Astrocyte (in vitro differentiated cells and primary cell): ENCODE results near the gene IL1RAP. TPM values are rescaled to one million over a fixed set of nuclear protein-coding genes. Genes with fewer than 3 reads are reported as not detected.

ENCODE experiments used
- DNase-seq: peaks from one replicate; pipeline ENCODE4 v3.0.0-alpha.2; 2010; ENCODE audit warnings: low read depth
- FAIRE-seq: peaks from 2 replicates; lab custom pipeline; 2011; peaks lifted over from hg19 to GRCh38; lab: Jason Lieb, UNC
- H2AFZ ChIP-seq: 2 replicates; pipeline ENCODE4 v1.6.0; 2012; ENCODE audit warnings: low read depth, low read length, inconsistent platforms
- H3K27ac ChIP-seq: 2 replicates; pipeline ENCODE4 v1.5.1; 2011; ENCODE audit warnings: low read depth, low read length, inconsistent platforms
- H3K27me3 ChIP-seq: 2 replicates; pipeline ENCODE4 v1.6.0; 2011; ENCODE audit warnings: low read length, inconsistent platforms; ENCODE audit not compliant: insufficient read depth
- H3K36me3 ChIP-seq: 2 replicates; pipeline ENCODE4 v1.5.1; 2011; ENCODE audit warnings: low read length, inconsistent platforms; ENCODE audit not compliant: insufficient read depth
- H3K4me1 ChIP-seq: 2 replicates; pipeline ENCODE4 v1.5.1; 2011; ENCODE audit warnings: low read length, inconsistent platforms; ENCODE audit not compliant: insufficient read depth
- H3K4me2 ChIP-seq: 2 replicates; pipeline ENCODE4 v1.6.0; 2012; ENCODE audit warnings: low read length, inconsistent platforms
- H3K4me3 ChIP-seq: 2 replicates; pipeline ENCODE4 v1.5.1; 2011; ENCODE audit warnings: low read depth, mild to moderate bottlenecking, low read length, inconsistent platforms; ENCODE audit not compliant: insufficient read depth
- H3K79me2 ChIP-seq: 2 replicates; pipeline ENCODE4 v1.6.0; 2012; ENCODE audit warnings: mild to moderate bottlenecking, low read length, inconsistent platforms; ENCODE audit not compliant: insufficient read depth
- H3K9ac ChIP-seq: 2 replicates; pipeline ENCODE4 v1.6.0; 2012; ENCODE audit warnings: mild to moderate bottlenecking, low read length, inconsistent platforms
- H3K9me3 ChIP-seq: 2 replicates; pipeline ENCODE4 v1.5.1; 2012; ENCODE audit warnings: low read depth, mild to moderate bottlenecking, low read length, inconsistent platforms; ENCODE audit not compliant: insufficient read depth
- H4K20me1 ChIP-seq: 2 replicates; pipeline ENCODE4 v1.6.0; 2012; ENCODE audit warnings: low read length, inconsistent platforms; ENCODE audit not compliant: insufficient read depth
- H3K27ac Mint-ChIP-seq: one replicate; pipeline ENCODE4 v1.8.0; 2021; ENCODE audit warnings: mild to moderate bottlenecking, mixed read lengths; ENCODE audit not compliant: unreplicated experiment
- H3K27me3 Mint-ChIP-seq: one replicate; pipeline ENCODE4 v1.8.0; 2021; ENCODE audit warnings: low read depth, mixed read lengths; ENCODE audit not compliant: unreplicated experiment
- H3K36me3 Mint-ChIP-seq: one replicate; pipeline ENCODE4 v1.8.0; 2021; ENCODE audit warnings: low read depth, mixed read lengths; ENCODE audit not compliant: unreplicated experiment
- H3K4me1 Mint-ChIP-seq: one replicate; pipeline ENCODE4 v1.8.0; 2021; ENCODE audit warnings: low read depth, mixed read lengths; ENCODE audit not compliant: unreplicated experiment
- H3K4me3 Mint-ChIP-seq: one replicate; pipeline ENCODE4 v1.8.0; 2021; ENCODE audit warnings: mild to moderate bottlenecking, moderate library complexity, mixed read lengths; ENCODE audit not compliant: unreplicated experiment
- H3K9me3 Mint-ChIP-seq: one replicate; pipeline ENCODE4 v1.8.0; 2021; ENCODE audit warnings: mild to moderate bottlenecking, mixed read lengths; ENCODE audit not compliant: unreplicated experiment
- EZH2 ChIP-seq: IDR thresholded peaks from 2 replicates; pipeline ENCODE4 v1.6.1; 2012; ENCODE audit warnings: mild to moderate bottlenecking, low read length, inconsistent platforms; ENCODE audit not compliant: insufficient read depth
- total RNA-seq: library from RNA; stranded (reverse); gene quantifications from 2 replicates; pipeline ENCODE4 v1.2.1, GENCODE V29; 2021
- TF ChIP-seq, protein P1 (sequence below): IDR thresholded peaks from 2 replicates; pipeline ENCODE4 v1.5.1; 2011; ENCODE audit warnings: low read depth, mild to moderate bottlenecking, inconsistent platforms, low read length, moderate library complexity; ENCODE audit not compliant: insufficient read depth

Gene IL1RAP
- total RNA-seq, 1 donor from 2014 or later: 19.4 TPM

DNA sequence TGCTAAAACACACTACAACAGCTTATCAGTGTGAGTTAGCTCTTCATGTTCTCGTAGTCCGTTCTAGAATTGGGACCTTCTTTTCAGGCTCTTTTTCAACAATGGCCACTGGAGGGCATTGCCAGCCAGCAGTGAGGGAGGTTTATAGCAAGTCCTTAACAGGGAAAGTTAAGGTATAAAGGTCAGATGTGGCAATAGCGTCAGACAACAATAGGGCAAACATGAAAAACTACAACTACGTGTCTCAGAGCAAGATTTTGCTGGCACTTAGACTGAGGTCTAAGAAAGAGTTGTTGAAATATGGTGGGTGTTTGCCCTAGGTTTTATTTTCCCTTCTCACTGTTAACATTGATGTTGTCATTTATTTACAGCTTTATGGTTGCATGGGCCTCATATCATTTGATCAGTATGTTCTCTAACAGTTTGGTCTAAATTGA lies 187.2 kb downstream of the IL1RAP start:
- Mint-ChIP-seq H3K27me3 (no peaks in the 10 kb centered on the region), H3K9me3 (no peaks in the 10 kb centered on the region), H3K4me1 (peaks cover 4% of the 10 kb centered on the region), H3K36me3 (no peaks in the 10 kb centered on the region), H3K4me3 (no peak overlapping the region), H3K27ac (no peak overlapping the region)
- no peaks in the 10 kb centered on the region for H3K27me3 ChIP-seq
- FAIRE-seq (peak; percentile 74), DNase-seq (peak; percentile 18)
- no peaks in the 10 kb centered on the region for H3K4me1 ChIP-seq
- H3K79me2 ChIP-seq: no peaks in the 10 kb centered on the region
- no peaks in the 10 kb centered on the region for H4K20me1 ChIP-seq
- no peak overlapping the region for H2AFZ ChIP-seq
- no peak overlapping the region for H3K9ac ChIP-seq
- no peak overlapping the region for H3K27ac ChIP-seq
- no peaks in the 10 kb centered on the region for H3K36me3 ChIP-seq
- no peaks in the 10 kb centered on the region for H3K9me3 ChIP-seq
- no peak overlapping the region for H3K4me2 ChIP-seq
- no peak for TF ChIP-seq EZH2
- TF ChIP-seq, protein P1, sequence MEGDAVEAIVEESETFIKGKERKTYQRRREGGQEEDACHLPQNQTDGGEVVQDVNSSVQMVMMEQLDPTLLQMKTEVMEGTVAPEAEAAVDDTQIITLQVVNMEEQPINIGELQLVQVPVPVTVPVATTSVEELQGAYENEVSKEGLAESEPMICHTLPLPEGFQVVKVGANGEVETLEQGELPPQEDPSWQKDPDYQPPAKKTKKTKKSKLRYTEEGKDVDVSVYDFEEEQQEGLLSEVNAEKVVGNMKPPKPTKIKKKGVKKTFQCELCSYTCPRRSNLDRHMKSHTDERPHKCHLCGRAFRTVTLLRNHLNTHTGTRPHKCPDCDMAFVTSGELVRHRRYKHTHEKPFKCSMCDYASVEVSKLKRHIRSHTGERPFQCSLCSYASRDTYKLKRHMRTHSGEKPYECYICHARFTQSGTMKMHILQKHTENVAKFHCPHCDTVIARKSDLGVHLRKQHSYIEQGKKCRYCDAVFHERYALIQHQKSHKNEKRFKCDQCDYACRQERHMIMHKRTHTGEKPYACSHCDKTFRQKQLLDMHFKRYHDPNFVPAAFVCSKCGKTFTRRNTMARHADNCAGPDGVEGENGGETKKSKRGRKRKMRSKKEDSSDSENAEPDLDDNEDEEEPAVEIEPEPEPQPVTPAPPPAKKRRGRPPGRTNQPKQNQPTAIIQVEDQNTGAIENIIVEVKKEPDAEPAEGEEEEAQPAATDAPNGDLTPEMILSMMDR: peak; percentile 53
- no peak overlapping the region for H3K4me3 ChIP-seq

DNA sequence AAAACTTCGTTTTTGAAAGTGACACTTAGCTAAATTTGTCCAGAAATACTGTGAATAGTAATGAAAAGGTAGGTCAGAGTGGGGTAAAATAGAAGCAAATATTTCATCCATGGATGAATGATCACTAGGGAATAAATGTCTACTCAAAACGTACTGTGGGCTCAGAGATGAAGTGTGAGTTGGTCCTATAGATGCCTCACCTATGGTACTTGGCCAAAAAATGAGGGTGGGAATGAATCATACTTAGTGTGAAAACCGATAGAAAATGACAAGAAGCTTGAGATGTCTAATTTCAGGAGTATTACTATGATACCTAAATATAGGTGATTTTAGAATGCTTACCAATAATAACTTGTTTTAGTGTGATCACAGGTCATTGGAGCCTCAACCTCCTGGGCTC lies 192.7 kb downstream of the IL1RAP start:
- H3K27me3 ChIP-seq: no peaks in the 10 kb centered on the region
- Mint-ChIP-seq H3K4me1 (peaks cover 2% of the 10 kb centered on the region), H3K27me3 (no peaks in the 10 kb centered on the region), H3K4me3 (no peak overlapping the region), H3K9me3 (no peaks in the 10 kb centered on the region), H3K36me3 (no peaks in the 10 kb centered on the region), H3K27ac (no peak overlapping the region)
- H3K4me1 ChIP-seq: peaks cover 5% of the 10 kb centered on the region
- DNase-seq: no peak
- H3K9me3 ChIP-seq: no peaks in the 10 kb centered on the region
- no peaks in the 10 kb centered on the region for H4K20me1 ChIP-seq
- no peak overlapping the region for H3K9ac ChIP-seq
- no peaks in the 10 kb centered on the region for H3K36me3 ChIP-seq
- H3K27ac ChIP-seq: no peak overlapping the region
- no peaks in the 10 kb centered on the region for H3K79me2 ChIP-seq
- TF ChIP-seq, protein P1: no peak
- H3K4me2 ChIP-seq: no peak overlapping the region
- no peak overlapping the region for H3K4me3 ChIP-seq
- H2AFZ ChIP-seq: no peak overlapping the region
- no peak for FAIRE-seq

Other genes with a start within 250 kb of the IL1RAP start
- 34.1 and 35.6 TPM in 2 replicates for gene CLDN1, start 191.6 kb upstream of the IL1RAP start, total RNA-seq
- gene CLDN16, start 125.9 kb upstream of the IL1RAP start, total RNA-seq: 0.24 and 0.50 TPM in 2 replicates
- gene TMEM207, start 64.2 kb upstream of the IL1RAP start, total RNA-seq: not detected in 2 replicates